GM12874 (cell line): ENCODE results near the gene ATF3.

Source experiments
- TF ChIP-seq, protein P1 (sequence below): IDR thresholded peaks from 2 replicates; pipeline ENCODE4 v1.5.1; 2011; ENCODE audit warnings: low read depth, mild to moderate bottlenecking, control low read depth, low read length, moderate library complexity; ENCODE audit not compliant: insufficient read depth

Gene ATF3, protein sequence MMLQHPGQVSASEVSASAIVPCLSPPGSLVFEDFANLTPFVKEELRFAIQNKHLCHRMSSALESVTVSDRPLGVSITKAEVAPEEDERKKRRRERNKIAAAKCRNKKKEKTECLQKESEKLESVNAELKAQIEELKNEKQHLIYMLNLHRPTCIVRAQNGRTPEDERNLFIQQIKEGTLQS

DNA sequence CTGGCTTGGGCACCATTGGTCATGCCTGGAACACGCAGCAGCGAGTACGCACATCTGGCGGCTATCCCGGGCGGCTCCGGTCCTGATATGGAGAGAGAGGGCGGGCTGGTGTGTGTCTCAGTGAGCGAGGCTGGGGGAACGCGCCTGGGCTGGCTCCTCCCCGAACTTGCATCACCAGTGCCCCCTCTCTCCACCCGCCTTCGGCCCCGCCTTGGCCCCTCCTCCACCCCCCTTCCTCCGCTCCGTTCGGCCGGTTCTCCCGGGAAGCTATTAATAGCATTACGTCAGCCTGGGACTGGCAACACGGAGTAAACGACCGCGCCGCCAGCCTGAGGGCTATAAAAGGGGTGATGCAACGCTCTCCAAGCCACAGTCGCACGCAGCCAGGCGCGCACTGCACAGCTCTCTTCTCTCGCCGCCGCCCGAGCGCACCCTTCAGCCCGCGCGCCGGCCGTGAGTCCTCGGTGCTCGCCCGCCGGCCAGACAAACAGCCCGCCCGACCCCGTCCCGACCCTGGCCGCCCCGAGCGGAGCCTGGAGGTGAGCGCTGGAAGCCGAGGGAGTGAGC, at the start of gene ATF3:
TSS of gene ATF3 (plus strand) at position 370 of the 567 bp plus-strand sequence. CDS start 6,261 bp downstream, outside the sequence.
- TF ChIP-seq, protein P1, sequence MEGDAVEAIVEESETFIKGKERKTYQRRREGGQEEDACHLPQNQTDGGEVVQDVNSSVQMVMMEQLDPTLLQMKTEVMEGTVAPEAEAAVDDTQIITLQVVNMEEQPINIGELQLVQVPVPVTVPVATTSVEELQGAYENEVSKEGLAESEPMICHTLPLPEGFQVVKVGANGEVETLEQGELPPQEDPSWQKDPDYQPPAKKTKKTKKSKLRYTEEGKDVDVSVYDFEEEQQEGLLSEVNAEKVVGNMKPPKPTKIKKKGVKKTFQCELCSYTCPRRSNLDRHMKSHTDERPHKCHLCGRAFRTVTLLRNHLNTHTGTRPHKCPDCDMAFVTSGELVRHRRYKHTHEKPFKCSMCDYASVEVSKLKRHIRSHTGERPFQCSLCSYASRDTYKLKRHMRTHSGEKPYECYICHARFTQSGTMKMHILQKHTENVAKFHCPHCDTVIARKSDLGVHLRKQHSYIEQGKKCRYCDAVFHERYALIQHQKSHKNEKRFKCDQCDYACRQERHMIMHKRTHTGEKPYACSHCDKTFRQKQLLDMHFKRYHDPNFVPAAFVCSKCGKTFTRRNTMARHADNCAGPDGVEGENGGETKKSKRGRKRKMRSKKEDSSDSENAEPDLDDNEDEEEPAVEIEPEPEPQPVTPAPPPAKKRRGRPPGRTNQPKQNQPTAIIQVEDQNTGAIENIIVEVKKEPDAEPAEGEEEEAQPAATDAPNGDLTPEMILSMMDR, result no peak

DNA sequence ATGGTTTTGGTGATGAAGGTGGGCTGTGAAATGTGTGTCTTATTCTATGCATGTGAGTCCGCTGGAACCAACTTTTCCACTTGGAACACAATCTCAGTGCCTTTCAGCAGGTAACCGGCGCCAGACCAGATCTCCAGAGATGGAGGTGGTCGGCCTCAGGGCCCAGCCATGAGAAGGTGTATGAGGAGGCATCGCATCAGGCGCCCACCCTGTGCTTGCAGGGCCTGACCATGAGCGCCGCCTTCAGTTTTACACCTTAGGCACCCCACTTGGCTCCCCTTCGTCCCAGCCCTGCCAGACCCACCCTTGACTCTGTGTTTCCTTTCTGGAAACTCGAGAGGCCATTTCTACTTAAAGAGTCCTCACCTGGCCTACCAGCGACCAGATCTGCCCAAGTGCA, 48.6 kb upstream of the ATF3 start:
- TF ChIP-seq, protein P1, result no peak

DNA sequence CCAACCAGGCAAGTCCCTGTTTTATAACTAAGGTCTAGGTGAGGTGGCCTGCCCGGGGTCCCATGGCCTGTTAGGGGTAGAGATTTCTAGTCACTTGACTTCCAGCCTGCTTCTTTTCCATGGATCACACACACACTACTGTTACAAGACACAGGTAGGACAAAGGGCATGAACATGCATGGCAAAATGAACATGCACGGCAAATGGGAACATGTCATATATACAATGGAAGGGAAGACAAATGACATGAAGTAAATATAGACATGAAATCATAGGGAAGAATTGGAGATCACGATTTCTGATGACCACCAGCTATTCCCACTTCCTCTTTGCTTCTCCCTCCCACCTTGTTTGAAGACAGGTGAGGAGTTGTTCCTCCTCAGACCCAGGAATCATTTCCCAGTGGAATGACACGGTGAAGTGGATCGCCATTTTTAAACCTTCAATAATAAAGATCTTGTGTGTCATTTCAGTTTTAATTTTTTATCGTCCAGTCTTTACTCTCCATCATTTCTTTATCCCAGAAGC, 47.6 kb upstream of the ATF3 start:
- TF ChIP-seq, protein P1, result no peak

DNA sequence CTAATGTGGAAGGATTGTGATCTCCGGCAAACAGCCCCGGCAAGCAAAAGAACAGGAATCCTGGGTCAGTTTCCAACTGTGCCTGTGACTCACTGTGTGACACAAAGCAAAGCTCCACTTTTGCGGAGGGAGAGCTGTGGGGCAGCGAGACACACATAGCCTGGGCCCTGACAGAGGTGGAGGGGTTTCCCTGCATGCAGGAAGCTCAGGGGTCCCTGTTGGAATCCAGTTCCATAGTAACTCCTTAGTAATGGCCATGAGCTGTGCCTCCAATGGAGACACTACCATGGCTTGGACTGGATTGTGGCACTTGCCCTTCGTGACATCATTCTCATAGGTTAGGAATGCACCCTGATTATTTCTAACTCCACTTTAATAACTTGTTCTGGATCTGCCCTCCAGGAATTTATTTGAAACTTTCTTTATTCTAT, 47.0 kb upstream of the ATF3 start:
- TF ChIP-seq, protein P1, result no peak

DNA sequence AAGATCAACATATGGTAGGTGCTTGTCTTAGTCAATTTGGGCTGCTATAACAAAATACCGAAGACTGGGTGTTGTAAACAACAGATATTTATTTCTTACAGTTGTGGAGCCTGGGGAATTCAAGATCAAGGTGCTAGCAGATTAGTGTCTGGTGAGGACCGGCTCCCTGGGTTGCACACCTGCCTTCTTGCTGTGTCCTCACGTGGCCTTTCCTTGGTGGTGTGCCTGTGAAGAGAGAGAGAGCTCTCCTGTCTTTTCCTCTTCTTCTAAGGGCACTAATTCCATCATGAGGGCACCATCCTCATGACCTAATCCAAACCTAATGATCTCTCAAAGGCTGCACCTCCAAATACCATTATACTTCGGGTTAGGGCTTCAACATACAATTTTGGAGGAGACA, 45.8 kb upstream of the ATF3 start:
- TF ChIP-seq, protein P1, result no peak

DNA sequence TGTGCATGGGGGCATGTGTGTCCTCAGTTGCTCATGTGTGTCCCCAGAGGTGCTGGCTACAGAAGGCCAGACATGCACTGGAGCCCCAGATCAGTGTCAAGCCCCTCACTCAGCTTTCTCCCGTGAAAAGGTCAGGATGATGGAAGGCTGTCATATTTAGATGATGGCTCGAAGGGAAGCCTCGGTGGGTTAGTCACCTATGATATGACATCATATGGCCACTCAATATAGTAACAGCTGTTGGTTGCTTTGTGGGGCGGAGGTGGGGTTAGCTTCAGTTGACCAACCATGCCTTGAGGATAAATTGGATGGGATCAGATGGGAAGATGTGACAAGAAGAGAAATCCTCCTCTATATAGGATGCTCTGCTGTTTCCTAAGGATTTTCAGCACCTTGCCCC, 43.5 kb upstream of the ATF3 start:
- TF ChIP-seq, protein P1, result no peak

DNA sequence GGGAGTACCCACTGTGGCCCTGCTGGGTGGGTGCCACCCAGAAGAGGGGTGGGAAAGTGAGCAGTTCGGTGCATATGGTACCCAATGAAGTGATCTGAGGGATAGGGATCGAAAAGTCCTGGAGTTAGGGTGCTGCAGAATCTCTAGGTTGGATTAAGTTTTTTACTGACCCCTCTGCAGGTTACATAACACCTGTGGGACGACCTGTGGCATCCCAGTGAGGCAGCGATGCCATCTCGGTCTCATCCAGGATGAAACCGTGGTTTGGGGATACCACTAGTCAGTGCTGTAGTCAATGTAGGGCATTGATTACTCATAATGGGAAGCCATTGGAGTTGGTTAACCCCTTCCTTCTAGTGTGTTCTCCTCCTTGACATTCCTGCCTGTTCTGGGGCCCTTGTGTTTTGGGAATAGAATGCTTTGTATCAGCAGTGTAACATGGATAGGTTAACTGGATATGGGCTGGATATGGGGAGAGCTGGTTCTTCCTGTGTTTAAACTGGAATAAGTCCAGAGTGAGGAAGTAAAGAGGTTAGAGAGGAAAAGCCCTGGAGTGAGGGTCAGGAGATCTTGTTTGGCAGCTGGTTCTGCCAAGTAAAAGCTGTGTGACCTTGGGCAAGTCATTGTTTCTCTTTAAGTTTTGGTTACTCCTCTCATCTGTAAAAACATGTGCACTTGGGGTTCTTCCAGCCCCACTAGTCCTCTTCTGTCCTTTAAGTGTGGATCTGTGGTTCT, 42.8 kb upstream of the ATF3 start:
- TF ChIP-seq, protein P1, result no peak
